Lung (tissue), 12 donors: ENCODE measurements around the gene SLC25A46. TPM values are rescaled to one million over a fixed set of nuclear protein-coding genes. Genes with fewer than 3 reads are reported as not detected.
A peak's percentile ranks its signal among the peaks of the same experiment; 100 is the strongest.

Experiments used
- ATAC-seq: fragments of 200-7000 bp; cut with Tn5 transposase; one replicate; pipeline ENCODE4 v1.9.1; 2020; ENCODE audit warnings: moderate number of reproducible peaks; ENCODE audit not compliant: insufficient read depth, low FRiP score
- DNase-seq, 3 donors: peaks; one replicate each; pipeline ENCODE4 v3.0.0-alpha.2; 2013 to 2017
- H3K27ac ChIP-seq, 2 donors: one replicate each; pipeline ENCODE4 v1.5.1; 2013; ENCODE audit warnings: mild to moderate bottlenecking in 2 of 2, moderate library complexity in 2 of 2, control low read depth in 1 of 2, inconsistent platforms in 1 of 2, low read depth in 1 of 2, low read length in 1 of 2
- H3K27me3 ChIP-seq, 3 donors: one replicate each; pipeline ENCODE4 v1.5.1; 2013; ENCODE audit warnings: low read length in 2 of 3; ENCODE audit not compliant: control insufficient read depth in 3 of 3, insufficient read depth in 3 of 3
- H3K36me3 ChIP-seq, 4 donors: one replicate each; pipeline ENCODE4 v1.5.1; 2013; ENCODE audit warnings: low read length in 4 of 4, mild to moderate bottlenecking in 1 of 4, moderate library complexity in 1 of 4; ENCODE audit not compliant: control insufficient read depth in 4 of 4, insufficient read depth in 4 of 4
- H3K4me1 ChIP-seq, 5 donors: one replicate each; pipeline ENCODE4 v1.5.1; 2013; ENCODE audit warnings: low read length in 5 of 5, mild to moderate bottlenecking in 2 of 5, moderate library complexity in 1 of 5; ENCODE audit not compliant: control insufficient read depth in 5 of 5, insufficient read depth in 5 of 5
- H3K4me3 ChIP-seq: one replicate; pipeline ENCODE4 v1.5.1; 2013; ENCODE audit warnings: mild to moderate bottlenecking, control low read depth, moderate library complexity
- H3K9ac ChIP-seq, 2 donors: one replicate each; pipeline ENCODE4 v1.5.1; 2013; ENCODE audit warnings: low read length in 2 of 2, control low read depth in 1 of 2; ENCODE audit not compliant: insufficient read depth in 1 of 2
- H3K9me3 ChIP-seq, 4 donors: one replicate each; pipeline ENCODE4 v1.5.1; 2013; ENCODE audit warnings: low read length in 3 of 4, mild to moderate bottlenecking in 1 of 4, moderate library complexity in 1 of 4; ENCODE audit not compliant: control insufficient read depth in 4 of 4, insufficient read depth in 3 of 4
- WGBS, 2 donors: extraction: QIAGEN DNeasy Blood & Tissue Kit; methylation state at CpG; one replicate each; pipeline ENCODE4 v1.1.7; 2013; 5-methylcytosine and 5-hydroxymethylcytosine counted together
- polyA plus RNA-seq, 2 donors: library from polyadenylated mRNA; stranded (reverse); fragments of 200-250 nt; gene quantifications; one replicate each; pipeline ENCODE4 v1.2.1, GENCODE V29; 2013
- total RNA-seq, 2 donors: library from RNA; depleted of rRNA in 1 of 2; stranded (reverse); fragments of >200 nt in 1 of 2; gene quantifications; one replicate each; pipeline ENCODE4 v1.2.1, GENCODE V29; 2014 to 2021
- TF ChIP-seq, protein P1 (sequence below): IDR thresholded peaks from 2 replicates; pipeline ENCODE4 v1.5.1; 2012; ENCODE audit warnings: mild to moderate bottlenecking; ENCODE audit errors: control extremely low read depth, extremely low read depth
- donor health status: control.
- donor health status: control.
- donor health status: Bipolar disorder and iron deficiency.
- donor health status: healthy.
- donor health status: DM: yes; HTN: yes; CAD: no.

Gene SLC25A46
- total and polyA plus RNA-seq, 4 donors: 14.6 to 61.5 (median 32.7) TPM

DNA sequence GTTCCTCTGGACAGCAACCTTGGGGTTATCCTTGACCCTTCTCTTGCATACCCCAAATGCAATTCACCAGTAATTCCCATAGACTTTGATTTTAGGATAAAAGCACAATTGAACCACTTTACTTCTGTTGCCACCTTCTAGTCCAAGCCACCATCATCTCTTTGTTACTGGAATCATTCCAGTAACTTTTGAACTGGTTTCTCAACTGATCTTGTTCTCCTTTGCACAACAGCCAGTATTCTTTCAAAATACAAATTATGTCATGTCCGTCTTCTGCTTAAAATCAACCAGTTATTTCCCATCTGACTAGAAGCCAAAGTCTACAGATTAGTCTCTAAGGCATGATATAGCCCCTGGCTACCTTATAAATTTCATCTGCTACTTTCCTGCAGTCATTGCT lies 21.4 kb downstream of the SLC25A46 start:
- no peaks in the 10 kb centered on the region for H3K9me3 ChIP-seq
- H3K36me3 ChIP-seq: peaks cover 0 to 21% (median 12%) of the 10 kb centered on the region in 4 donors
- no peak for DNase-seq
- H3K27me3 ChIP-seq: no peaks in the 10 kb centered on the region
- no peak overlapping the region for H3K4me3 ChIP-seq
- H3K27ac ChIP-seq: no peak overlapping the region
- H3K9ac ChIP-seq: no peak overlapping the region
- TF ChIP-seq, protein P1, sequence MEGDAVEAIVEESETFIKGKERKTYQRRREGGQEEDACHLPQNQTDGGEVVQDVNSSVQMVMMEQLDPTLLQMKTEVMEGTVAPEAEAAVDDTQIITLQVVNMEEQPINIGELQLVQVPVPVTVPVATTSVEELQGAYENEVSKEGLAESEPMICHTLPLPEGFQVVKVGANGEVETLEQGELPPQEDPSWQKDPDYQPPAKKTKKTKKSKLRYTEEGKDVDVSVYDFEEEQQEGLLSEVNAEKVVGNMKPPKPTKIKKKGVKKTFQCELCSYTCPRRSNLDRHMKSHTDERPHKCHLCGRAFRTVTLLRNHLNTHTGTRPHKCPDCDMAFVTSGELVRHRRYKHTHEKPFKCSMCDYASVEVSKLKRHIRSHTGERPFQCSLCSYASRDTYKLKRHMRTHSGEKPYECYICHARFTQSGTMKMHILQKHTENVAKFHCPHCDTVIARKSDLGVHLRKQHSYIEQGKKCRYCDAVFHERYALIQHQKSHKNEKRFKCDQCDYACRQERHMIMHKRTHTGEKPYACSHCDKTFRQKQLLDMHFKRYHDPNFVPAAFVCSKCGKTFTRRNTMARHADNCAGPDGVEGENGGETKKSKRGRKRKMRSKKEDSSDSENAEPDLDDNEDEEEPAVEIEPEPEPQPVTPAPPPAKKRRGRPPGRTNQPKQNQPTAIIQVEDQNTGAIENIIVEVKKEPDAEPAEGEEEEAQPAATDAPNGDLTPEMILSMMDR: no peak
- no peak for ATAC-seq
- 50 to 73% methylated on average over 1 of the region's 1 CpG for WGBS, 2 donors
- no peaks in the 10 kb centered on the region for H3K4me1 ChIP-seq

DNA sequence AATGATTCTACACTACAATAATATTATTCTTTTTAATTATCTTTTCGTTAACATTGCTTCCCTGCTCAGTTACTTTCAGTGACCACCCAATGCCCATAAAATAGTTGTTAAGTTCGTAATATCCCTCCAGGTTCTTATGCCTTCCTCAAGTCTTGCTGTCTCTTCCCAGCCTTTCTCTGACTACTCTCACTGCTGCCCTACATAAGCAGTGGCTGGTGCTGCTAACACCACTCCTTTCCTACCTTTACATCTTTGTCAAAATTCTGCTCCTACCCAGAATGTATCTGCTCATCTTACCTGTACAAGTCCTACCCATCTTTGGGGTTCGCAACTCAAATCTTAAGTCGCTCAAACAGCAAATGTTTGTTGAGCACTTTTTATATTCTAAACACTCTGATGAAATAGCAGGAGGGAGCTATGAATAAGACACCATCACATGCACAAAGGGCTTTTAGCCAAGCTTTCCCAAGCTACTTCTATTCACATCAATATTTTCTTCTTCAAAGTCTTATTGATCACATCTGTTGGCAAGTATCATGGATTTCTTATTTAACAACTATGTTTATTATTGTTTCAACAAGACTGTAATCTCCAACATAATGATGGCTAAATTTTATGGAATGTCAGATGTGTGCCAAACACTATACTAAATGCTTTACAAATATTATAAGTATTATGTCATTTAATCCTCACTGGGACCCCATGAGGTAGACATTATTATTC lies 29.5 kb downstream of the SLC25A46 start:
- Histone ChIP-seq H3K9me3 (no peaks in the 10 kb centered on the region), H3K9ac (no peak overlapping the region), H3K4me1 (no peaks in the 10 kb centered on the region), H3K27ac (no peak overlapping the region), H3K4me3 (no peak overlapping the region), H3K27me3 (no peaks in the 10 kb centered on the region), H3K36me3 (no peaks in the 10 kb centered on the region)
- ATAC-seq (no peak), DNase-seq (peak in 1 of 3 donors; percentile 13)
- WGBS, 2 donors: 78 to 80% methylated on average over 4 of the region's 4 CpGs
- TF ChIP-seq, protein P1: no peak

DNA sequence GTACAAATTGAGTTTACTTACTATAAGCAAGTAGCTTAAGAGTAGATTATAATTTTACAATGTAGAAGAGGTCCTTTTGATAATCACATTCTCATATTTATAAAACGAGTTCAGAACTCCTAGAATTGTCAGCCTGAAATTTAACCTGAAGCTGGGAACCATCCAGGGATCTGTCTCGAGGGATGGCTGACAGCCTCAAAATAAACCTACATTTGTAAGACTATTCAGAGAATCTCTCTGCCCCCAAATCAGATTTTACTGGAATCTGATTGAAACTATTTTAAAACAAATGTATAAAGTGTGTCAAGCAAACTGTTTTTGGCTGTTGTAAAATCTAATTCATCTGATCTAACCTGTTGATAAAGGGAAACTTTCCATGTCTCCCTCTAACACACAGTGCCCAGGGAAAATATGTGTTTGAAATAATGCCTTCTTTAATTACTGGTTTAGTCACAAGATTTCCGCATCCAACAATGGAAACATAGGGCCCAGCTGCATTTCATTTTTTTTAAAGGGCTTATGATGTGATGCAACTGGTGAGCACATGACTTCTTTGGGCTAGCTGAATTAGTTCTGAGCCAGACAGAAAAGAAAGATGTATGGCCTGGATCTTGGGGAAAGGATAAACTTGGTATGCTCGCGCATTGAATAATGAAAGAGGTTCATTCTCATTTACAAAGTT lies 30.3 kb downstream of the SLC25A46 start:
- Histone ChIP-seq H3K27ac (no peak overlapping the region), H3K4me3 (no peak overlapping the region), H3K4me1 (no peaks in the 10 kb centered on the region), H3K36me3 (no peaks in the 10 kb centered on the region), H3K9ac (no peak overlapping the region), H3K9me3 (no peaks in the 10 kb centered on the region), H3K27me3 (no peaks in the 10 kb centered on the region)
- ATAC-seq (peak; percentile 34), DNase-seq (peak in 2 of 3 donors; percentile 22 to 49)
- TF ChIP-seq, protein P1: no peak
- WGBS, 2 donors: 68 to 77% methylated on average over 5 of the region's 5 CpGs
